HCT116 (cell line): ENCODE results near the gene POR. TPM values are rescaled to one million over a fixed set of nuclear protein-coding genes. Genes with fewer than 3 reads are reported as not detected.

Source experiments
- ATAC-seq: fragments of 200-7000 bp; cut with Tn5 transposase; 2 replicates; pipeline ENCODE4 v1.9.1; 2020; ENCODE audit warnings: mild to moderate bottlenecking, moderate library complexity
- BruUV-seq: library from RNA; stranded (reverse); fragments of 400-500 nt; replicated peaks from 2 replicates; lab custom pipeline; 2021; lab: Mats Ljungman, UMichigan
- CTCF ChIA-PET: fragments of 300-600 bp; sonication (Branson Sonifier 250); formaldehyde crosslinking; loops from one replicate; lab custom pipeline; 2021; ENCODE audit warnings: antibody characterized with exemption; lab: Charles Lee
- POLR2A ChIA-PET: fragments of 300-600, 350-600 bp; sonication (Branson Sonifier 250); formaldehyde crosslinking; loops from one replicate; lab custom pipeline; 2021; ENCODE audit warnings: antibody characterized with exemption; lab: Charles Lee
- RAD21 ChIA-PET, 2 experiments: fragments of 300-600 bp; sonication (Branson Sonifier 250); formaldehyde crosslinking; loops; one replicate each; lab custom pipeline; 2023; ENCODE audit warnings: low total read pairs in 2 of 2; ENCODE audit not compliant: uncharacterized antibody in 2 of 2, unreplicated experiment in 2 of 2, low non-redundant PET in 1 of 2; lab: Charles Lee
- DNase-seq: peaks from one replicate; pipeline ENCODE4 v3.0.0-alpha.2; 2010; ENCODE audit warnings: low read depth, low spot score
- H2AFZ ChIP-seq: fragments of 200-600 bp; shearing (Covaris generic), sonication (generic); 2 replicates; pipeline ENCODE4 v1.6.1; 2017; ENCODE audit warnings: low read depth, mixed run types, mixed read lengths, antibody characterized with exemption, low read length; ENCODE audit not compliant: poor library complexity, severe bottlenecking
- H3K27ac ChIP-seq: 2 replicates; pipeline ENCODE4 v1.5.1; 2012; ENCODE audit warnings: low read depth, low read length
- H3K27me3 ChIP-seq: fragments of 200-600 bp; sonication (generic); 2 replicates; pipeline ENCODE4 v1.6.1; 2016; ENCODE audit warnings: mixed run types, low read length, mixed read lengths; ENCODE audit not compliant: insufficient read depth
- H3K36me3 ChIP-seq, 2 experiments: fragments of 200-500 bp in 1 of 2; fragments of 200-600 bp in 1 of 2; sonication (Bioruptor generic) in 1 of 2; sonication (generic) in 1 of 2; 2 replicates each; pipeline versions ENCODE4 v1.5.1 to v1.6.1; 2014 to 2016; ENCODE audit warnings: low read length in 2 of 2, inconsistent platforms in 1 of 2, mixed read lengths in 1 of 2, mixed run types in 1 of 2; ENCODE audit not compliant: insufficient read depth in 2 of 2, control insufficient read depth in 1 of 2
- H3K4me1 ChIP-seq, 2 experiments: fragments of 200-600 bp in 1 of 2; sonication (generic) in 1 of 2; 2 replicates each; pipeline versions ENCODE4 v1.5.1 to v1.6.1; 2012 to 2017; ENCODE audit warnings: low read length in 2 of 2, inconsistent platforms in 1 of 2, mild to moderate bottlenecking in 1 of 2, mixed read lengths in 1 of 2, mixed run types in 1 of 2, moderate library complexity in 1 of 2; ENCODE audit not compliant: insufficient read depth in 2 of 2, control insufficient read depth in 1 of 2
- H3K4me2 ChIP-seq: fragments of 200-600 bp; sonication (generic); 2 replicates; pipeline ENCODE4 v1.6.1; 2017; ENCODE audit warnings: mixed run types, low read length, mixed read lengths
- H3K4me3 ChIP-seq, 2 experiments: fragments of 200-600 bp in 1 of 2; sonication (generic) in 1 of 2; replicated peaks in 1 of 2; 2 replicates each; pipeline ENCODE4 v1.5.1; 2011 to 2016; ENCODE audit warnings: low read length in 2 of 2, control low read depth in 1 of 2, low read depth in 1 of 2, mild to moderate bottlenecking in 1 of 2, mixed read lengths in 1 of 2, mixed run types in 1 of 2
- H3K79me2 ChIP-seq: fragments of 200-600 bp; sonication (generic); 2 replicates; pipeline ENCODE4 v1.6.1; 2017; ENCODE audit warnings: mild to moderate bottlenecking, mixed run types, low read length, moderate library complexity, mixed read lengths; ENCODE audit not compliant: insufficient read depth
- H3K9ac ChIP-seq: fragments of 200-600 bp; sonication (generic); 2 replicates; pipeline ENCODE4 v1.6.1; 2016; ENCODE audit warnings: low read length, mixed read lengths
- H3K9me2 ChIP-seq: fragments of 200-600 bp; sonication (generic), shearing (Covaris generic); 2 replicates; pipeline ENCODE4 v1.6.1; 2017; ENCODE audit warnings: mixed run types, mild to moderate bottlenecking, moderate library complexity; ENCODE audit not compliant: insufficient read depth
- H3K9me3 ChIP-seq, 2 experiments: fragments of 200-500 bp in 1 of 2; fragments of 200-600 bp in 1 of 2; sonication (Bioruptor generic) in 1 of 2; sonication (generic) in 1 of 2; 2 replicates each; pipeline ENCODE4 v1.6.1; 2014 to 2017; ENCODE audit warnings: low read length in 2 of 2, mixed read lengths in 2 of 2, inconsistent platforms in 1 of 2, low read depth in 1 of 2, mild to moderate bottlenecking in 1 of 2, mixed run types in 1 of 2, moderate library complexity in 1 of 2; ENCODE audit not compliant: control insufficient read depth in 1 of 2, insufficient read depth in 1 of 2
- H4K20me1 ChIP-seq: fragments of 200-600 bp; sonication (generic), shearing (Covaris generic); 2 replicates; pipeline ENCODE4 v1.6.1; 2017; ENCODE audit warnings: mixed run types, mild to moderate bottlenecking, moderate library complexity; ENCODE audit not compliant: insufficient read depth
- CBX3 ChIP-seq: IDR thresholded peaks from 2 replicates; pipeline ENCODE4 v1.6.1; 2012; ENCODE audit warnings: low read depth
- CEBPB ChIP-seq: IDR thresholded peaks from 2 replicates; pipeline ENCODE4 v1.6.1; 2012; ENCODE audit warnings: low read depth
- ELF1 ChIP-seq: IDR thresholded peaks from 2 replicates; pipeline ENCODE4 v1.6.1; 2012; ENCODE audit warnings: low read depth, borderline replicate concordance
- EZH2 ChIP-seq: fragments of 200-600 bp; sonication (generic); IDR thresholded peaks from 2 replicates; pipeline ENCODE4 v1.6.1; 2017; ENCODE audit warnings: antibody characterized with exemption, mixed run types
- EZH2phosphoT487 ChIP-seq: fragments of 200-600 bp; IDR thresholded peaks from 2 replicates; pipeline ENCODE4 v1.6.1; 2018; ENCODE audit warnings: antibody characterized with exemption, borderline replicate concordance
- JUND ChIP-seq: IDR thresholded peaks from 2 replicates; pipeline ENCODE4 v1.6.1; 2012
- POLR2A ChIP-seq: IDR thresholded peaks from 2 replicates; pipeline ENCODE4 v1.7.0; 2011; ENCODE audit warnings: borderline replicate concordance; ENCODE audit not compliant: insufficient read depth, insufficient read length; ENCODE audit errors: extremely low read depth
- POLR2AphosphoS5 ChIP-seq: IDR thresholded peaks from 2 replicates; pipeline ENCODE4 v1.6.1; 2011; ENCODE audit warnings: mild to moderate bottlenecking, low read depth, low read length, moderate library complexity
- RAD21 ChIP-seq: IDR thresholded peaks from 2 replicates; pipeline ENCODE4 v1.6.1; 2012; ENCODE audit warnings: low read depth, mild to moderate bottlenecking
- SIN3A ChIP-seq: IDR thresholded peaks from 2 replicates; pipeline ENCODE4 v1.6.1; 2012; ENCODE audit warnings: low read depth
- SP1 ChIP-seq: IDR thresholded peaks from 2 replicates; pipeline ENCODE4 v1.6.1; 2012; ENCODE audit warnings: low read depth
- YY1 ChIP-seq: IDR thresholded peaks from 2 replicates; pipeline ENCODE4 v1.6.1; 2011; ENCODE audit warnings: low read length, low read depth, moderate library complexity, mild to moderate bottlenecking; ENCODE audit not compliant: insufficient replicate concordance; ENCODE audit errors: extremely low read depth
- ZFX ChIP-seq: fragments of 450-650 bp; IDR thresholded peaks from 2 replicates; pipeline ENCODE4 v1.6.1; 2017
- ZNF274 ChIP-seq: fragments of 200-500 bp; sonication (Bioruptor generic); IDR thresholded peaks from 2 replicates; pipeline ENCODE4 v1.6.1; 2014; ENCODE audit warnings: mild to moderate bottlenecking, low read depth, low read length, inconsistent platforms
- intact Hi-C: fragments of 100-400 bp; cut with micrococcal nuclease; formaldehyde crosslinking; loops from 2 replicates; pipeline ENCODE4 v1.10.0; 2022
- total RNA-seq: library from RNA; stranded (reverse); gene quantifications from one replicate; pipeline ENCODE4 v1.2.1, GENCODE V29; 2021; ENCODE audit not compliant: unreplicated experiment
- TF ChIP-seq, protein P1 (sequence below): IDR thresholded peaks from 2 replicates; pipeline ENCODE4 v1.6.1; 2012
- TF ChIP-seq, protein P2 (sequence below): IDR thresholded peaks from 2 replicates; pipeline ENCODE4 v1.6.1; 2012; ENCODE audit warnings: low read depth
- TF ChIP-seq, protein P3 (sequence below): IDR thresholded peaks from 2 replicates; pipeline ENCODE4 v1.6.1; 2011; ENCODE audit warnings: mild to moderate bottlenecking, low read length, moderate library complexity; ENCODE audit not compliant: insufficient replicate concordance; ENCODE audit errors: extremely low read depth
- TF ChIP-seq, protein P4 (sequence below), 3 experiments: fragments of 200-600 bp in 1 of 3; sonication (generic) in 1 of 3; IDR thresholded peaks in 2 of 3; conservative IDR thresholded peaks in 1 of 3; 2 replicates each; pipeline ENCODE4 v1.5.1; 2012 to 2017; ENCODE audit warnings: low read depth in 2 of 3, low read length in 2 of 3, antibody characterized with exemption in 1 of 3, borderline replicate concordance in 1 of 3, control low read depth in 1 of 3, mild to moderate bottlenecking in 1 of 3, mixed read lengths in 1 of 3, mixed run types in 1 of 3, moderate library complexity in 1 of 3; ENCODE audit not compliant: insufficient read depth in 1 of 3
- TF ChIP-seq, protein P5 (sequence below): IDR thresholded peaks from 2 replicates; pipeline ENCODE4 v1.6.1; 2012

POR gene
- total RNA-seq, 1 experiment from 2014 or later = 120 TPM

DNA sequence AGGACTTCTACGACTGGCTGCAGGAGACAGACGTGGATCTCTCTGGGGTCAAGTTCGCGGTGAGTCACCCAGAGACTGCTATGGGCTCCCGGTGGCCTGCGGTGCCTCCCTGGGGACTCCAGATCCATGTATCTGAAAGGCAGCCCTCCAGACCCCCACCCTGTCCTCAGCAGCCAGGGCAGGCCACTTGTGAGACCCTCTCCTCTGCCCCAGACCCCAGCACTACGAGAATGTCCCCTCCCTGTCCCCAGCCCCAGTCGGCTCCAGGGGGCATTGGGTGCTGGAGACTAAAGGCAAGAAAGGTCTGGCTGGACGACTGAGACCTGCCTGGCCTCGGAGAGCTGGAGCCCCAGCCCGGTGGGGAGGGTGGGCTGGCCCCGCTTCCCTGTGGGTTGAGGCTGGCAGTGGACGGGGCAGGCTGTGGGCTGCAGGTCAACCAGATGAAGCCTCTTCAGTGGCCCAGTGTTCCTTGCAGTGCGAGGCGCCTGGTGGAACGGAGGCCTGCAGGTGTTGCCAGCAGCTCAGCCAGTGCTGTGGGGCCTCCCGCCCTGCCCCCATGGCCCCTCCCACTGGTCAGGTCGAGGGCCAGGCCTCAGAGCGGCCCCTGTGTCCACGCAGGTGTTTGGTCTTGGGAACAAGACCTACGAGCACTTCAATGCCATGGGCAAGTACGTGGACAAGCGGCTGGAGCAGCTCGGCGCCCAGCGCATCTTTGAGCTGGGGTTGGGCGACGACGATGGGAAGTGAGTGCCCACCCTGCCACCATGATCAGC is 65.7 kb downstream of the POR start:
- ChIA-PET RAD21 (interaction anchor here in 1 of 2 experiments (0.6 kb wide), 1 partner anchor 101 kb away, joined by 4 read pairs; no protein-coding TSS in a partner anchor), CTCF (no interaction called here), POLR2A (no interaction called here)
- H3K79me2 ChIP-seq = no peaks in the 10 kb centered on the region
- BruUV-seq = no TSS peak
- H4K20me1 ChIP-seq = no peaks in the 10 kb centered on the region
- no peaks in the 10 kb centered on the region for H3K9me3 ChIP-seq
- no peak overlapping the region for H3K9ac ChIP-seq
- TF ChIP-seq ELF1 (no peak), JUND (no peak), EZH2 (no peak), SP1 (no peak), CEBPB (no peak), SIN3A (no peak), RAD21 (no peak), YY1 (no peak), ZFX (no peak), ZNF274 (no peak), POLR2A (no peak), POLR2AphosphoS5 (no peak), EZH2phosphoT487 (no peak), CBX3 (no peak)
- TF ChIP-seq, protein P1, sequence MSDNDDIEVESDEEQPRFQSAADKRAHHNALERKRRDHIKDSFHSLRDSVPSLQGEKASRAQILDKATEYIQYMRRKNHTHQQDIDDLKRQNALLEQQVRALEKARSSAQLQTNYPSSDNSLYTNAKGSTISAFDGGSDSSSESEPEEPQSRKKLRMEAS = no peak
- TF ChIP-seq, protein P2, sequence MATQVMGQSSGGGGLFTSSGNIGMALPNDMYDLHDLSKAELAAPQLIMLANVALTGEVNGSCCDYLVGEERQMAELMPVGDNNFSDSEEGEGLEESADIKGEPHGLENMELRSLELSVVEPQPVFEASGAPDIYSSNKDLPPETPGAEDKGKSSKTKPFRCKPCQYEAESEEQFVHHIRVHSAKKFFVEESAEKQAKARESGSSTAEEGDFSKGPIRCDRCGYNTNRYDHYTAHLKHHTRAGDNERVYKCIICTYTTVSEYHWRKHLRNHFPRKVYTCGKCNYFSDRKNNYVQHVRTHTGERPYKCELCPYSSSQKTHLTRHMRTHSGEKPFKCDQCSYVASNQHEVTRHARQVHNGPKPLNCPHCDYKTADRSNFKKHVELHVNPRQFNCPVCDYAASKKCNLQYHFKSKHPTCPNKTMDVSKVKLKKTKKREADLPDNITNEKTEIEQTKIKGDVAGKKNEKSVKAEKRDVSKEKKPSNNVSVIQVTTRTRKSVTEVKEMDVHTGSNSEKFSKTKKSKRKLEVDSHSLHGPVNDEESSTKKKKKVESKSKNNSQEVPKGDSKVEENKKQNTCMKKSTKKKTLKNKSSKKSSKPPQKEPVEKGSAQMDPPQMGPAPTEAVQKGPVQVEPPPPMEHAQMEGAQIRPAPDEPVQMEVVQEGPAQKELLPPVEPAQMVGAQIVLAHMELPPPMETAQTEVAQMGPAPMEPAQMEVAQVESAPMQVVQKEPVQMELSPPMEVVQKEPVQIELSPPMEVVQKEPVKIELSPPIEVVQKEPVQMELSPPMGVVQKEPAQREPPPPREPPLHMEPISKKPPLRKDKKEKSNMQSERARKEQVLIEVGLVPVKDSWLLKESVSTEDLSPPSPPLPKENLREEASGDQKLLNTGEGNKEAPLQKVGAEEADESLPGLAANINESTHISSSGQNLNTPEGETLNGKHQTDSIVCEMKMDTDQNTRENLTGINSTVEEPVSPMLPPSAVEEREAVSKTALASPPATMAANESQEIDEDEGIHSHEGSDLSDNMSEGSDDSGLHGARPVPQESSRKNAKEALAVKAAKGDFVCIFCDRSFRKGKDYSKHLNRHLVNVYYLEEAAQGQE = no peak
- TF ChIP-seq, protein P3, sequence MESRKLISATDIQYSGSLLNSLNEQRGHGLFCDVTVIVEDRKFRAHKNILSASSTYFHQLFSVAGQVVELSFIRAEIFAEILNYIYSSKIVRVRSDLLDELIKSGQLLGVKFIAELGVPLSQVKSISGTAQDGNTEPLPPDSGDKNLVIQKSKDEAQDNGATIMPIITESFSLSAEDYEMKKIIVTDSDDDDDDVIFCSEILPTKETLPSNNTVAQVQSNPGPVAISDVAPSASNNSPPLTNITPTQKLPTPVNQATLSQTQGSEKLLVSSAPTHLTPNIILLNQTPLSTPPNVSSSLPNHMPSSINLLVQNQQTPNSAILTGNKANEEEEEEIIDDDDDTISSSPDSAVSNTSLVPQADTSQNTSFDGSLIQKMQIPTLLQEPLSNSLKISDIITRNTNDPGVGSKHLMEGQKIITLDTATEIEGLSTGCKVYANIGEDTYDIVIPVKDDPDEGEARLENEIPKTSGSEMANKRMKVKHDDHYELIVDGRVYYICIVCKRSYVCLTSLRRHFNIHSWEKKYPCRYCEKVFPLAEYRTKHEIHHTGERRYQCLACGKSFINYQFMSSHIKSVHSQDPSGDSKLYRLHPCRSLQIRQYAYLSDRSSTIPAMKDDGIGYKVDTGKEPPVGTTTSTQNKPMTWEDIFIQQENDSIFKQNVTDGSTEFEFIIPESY = no peak
- TF ChIP-seq, protein P4, sequence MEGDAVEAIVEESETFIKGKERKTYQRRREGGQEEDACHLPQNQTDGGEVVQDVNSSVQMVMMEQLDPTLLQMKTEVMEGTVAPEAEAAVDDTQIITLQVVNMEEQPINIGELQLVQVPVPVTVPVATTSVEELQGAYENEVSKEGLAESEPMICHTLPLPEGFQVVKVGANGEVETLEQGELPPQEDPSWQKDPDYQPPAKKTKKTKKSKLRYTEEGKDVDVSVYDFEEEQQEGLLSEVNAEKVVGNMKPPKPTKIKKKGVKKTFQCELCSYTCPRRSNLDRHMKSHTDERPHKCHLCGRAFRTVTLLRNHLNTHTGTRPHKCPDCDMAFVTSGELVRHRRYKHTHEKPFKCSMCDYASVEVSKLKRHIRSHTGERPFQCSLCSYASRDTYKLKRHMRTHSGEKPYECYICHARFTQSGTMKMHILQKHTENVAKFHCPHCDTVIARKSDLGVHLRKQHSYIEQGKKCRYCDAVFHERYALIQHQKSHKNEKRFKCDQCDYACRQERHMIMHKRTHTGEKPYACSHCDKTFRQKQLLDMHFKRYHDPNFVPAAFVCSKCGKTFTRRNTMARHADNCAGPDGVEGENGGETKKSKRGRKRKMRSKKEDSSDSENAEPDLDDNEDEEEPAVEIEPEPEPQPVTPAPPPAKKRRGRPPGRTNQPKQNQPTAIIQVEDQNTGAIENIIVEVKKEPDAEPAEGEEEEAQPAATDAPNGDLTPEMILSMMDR (IDR thresholded peaks at IDR 0.05 in 2 of 3, conservative IDR thresholded peaks at IDR 0.05 in 1 of 3; ENCODE audit: borderline replicate concordance in 1 of 3, insufficient read depth in 1 of 3, low read depth in 2 of 3, low read length in 2 of 3) = no peak
- TF ChIP-seq, protein P5, sequence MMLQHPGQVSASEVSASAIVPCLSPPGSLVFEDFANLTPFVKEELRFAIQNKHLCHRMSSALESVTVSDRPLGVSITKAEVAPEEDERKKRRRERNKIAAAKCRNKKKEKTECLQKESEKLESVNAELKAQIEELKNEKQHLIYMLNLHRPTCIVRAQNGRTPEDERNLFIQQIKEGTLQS = no peak
- H3K36me3 ChIP-seq = peaks cover 0 to 6% of the 10 kb centered on the region in 2 experiments; a peak in 2 of 4 replicates
- H3K4me1 ChIP-seq = peaks cover 0 to 13% of the 10 kb centered on the region in 2 experiments; a peak in 3 of 4 replicates
- H3K4me3 ChIP-seq = no peak overlapping the region
- no peak overlapping the region for H2AFZ ChIP-seq
- no peaks in the 10 kb centered on the region for H3K27me3 ChIP-seq
- H3K9me2 ChIP-seq = no peaks in the 10 kb centered on the region
- no peak overlapping the region for H3K27ac ChIP-seq
- H3K4me2 ChIP-seq = no peak overlapping the region
- intact Hi-C loops = no loop called here
- no peak for ATAC-seq
- no peak for DNase-seq
